NCI-H1417 (cell line): Measurements from ENCODE around the gene TGFBR3.

Experiments
- DNase-seq, 3 experiments: peaks; one replicate each; lab custom pipeline; 2025; lab: John Stamatoyannopoulos, UW

Gene TGFBR3

DNA sequence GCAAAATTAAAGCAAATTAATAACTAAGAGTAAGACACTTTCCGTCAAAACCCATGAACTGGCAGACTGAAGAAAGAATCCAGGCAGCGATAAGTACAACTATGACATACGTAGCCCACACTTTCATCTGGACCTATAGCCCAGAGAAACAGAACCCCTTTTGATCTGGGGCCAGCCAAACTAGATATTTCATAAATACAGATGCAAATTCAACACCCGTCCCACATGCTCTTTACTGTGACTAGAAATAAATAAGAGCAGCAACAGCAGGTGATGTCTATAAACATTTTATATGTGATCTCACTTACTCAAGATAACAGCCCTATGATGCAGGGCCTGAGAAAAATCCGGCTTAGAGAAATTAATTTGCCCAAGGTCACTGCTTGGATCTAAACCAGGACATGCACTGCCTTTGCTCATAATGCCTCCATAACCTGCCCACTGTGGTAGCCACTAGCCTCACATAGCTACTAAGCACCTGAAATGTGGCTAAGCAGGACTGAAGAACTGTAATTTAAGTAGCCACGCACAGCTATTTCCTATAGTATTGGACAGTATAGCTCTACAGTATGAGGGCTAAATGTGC is 130.2 kb downstream of the TGFBR3 start:
- no peak for DNase-seq

DNA sequence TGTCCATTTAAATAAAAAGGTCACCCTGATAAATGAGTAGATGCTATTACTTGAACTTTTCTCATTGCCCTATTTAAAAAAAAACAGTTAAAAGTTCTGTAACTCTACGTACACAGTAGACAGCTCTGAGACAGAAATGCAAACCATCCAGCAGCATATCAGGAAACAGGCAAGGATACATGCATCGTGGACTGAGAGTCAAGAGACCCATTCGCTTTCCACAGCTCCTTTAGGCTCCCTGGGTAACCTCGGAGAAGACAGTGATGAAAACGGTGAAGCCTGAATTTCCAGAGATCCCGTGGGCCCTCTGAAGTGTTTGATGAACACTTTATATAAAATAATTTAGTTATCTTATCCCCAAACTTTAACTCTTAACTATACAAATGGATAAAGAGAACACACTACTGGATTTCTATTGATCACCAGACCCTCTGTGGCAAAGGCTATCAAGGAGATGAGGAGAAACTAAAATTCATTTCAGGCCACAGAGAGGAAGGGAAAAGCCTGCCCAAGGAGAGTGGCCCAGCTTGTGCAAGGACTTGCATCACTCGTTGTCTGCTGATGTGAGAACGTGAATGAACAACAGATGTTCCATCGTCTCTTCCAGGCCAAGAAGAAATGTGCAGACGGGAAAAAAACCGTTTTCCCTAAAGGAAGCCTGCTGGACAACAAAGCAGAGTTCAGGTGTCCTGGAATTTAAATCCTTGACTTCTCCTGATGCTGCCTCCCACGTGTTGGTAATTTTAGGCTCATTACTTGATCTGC is 131.0 kb downstream of the TGFBR3 start:
- no peak for DNase-seq

DNA sequence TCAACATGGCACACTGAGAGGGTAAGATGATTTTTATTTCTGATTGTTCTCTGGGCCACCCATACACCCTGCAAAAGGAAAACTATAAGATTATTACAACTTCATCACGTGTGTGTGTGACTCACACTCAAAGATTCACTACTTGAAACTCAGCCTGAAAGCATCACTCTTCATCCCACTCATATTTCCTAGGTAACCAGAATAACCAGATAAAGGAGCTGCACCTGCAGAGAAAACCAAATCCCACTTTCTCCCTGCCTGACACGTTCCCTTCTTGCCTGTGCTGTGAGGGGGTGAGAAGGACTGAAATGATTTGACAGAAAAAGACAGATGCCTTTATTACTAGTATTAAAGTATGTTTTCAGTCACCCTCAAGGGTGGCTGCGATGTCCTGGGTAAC is 131.6 kb downstream of the TGFBR3 start:
- DNase-seq = peak in 1 of 3 experiments; percentile 8

DNA sequence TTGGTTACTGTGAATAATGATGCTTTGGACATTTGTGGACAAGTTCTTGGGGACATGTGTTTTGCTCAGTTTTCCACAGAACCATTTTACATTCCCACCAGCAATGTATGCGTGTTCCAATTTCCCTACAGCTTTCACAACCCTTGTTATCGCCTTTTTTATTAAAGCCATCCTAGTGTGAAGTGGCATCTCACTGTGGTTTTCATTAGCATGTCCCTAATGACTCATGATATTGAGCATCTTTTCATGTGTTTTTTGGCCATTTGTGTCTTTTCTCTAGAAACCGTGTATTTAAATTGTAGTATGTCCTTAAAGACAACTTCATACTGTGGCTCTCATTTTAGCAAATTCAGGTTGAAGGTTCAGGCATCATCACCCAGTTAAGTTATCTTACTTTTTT is 132.1 kb downstream of the TGFBR3 start:
- no peak for DNase-seq

DNA sequence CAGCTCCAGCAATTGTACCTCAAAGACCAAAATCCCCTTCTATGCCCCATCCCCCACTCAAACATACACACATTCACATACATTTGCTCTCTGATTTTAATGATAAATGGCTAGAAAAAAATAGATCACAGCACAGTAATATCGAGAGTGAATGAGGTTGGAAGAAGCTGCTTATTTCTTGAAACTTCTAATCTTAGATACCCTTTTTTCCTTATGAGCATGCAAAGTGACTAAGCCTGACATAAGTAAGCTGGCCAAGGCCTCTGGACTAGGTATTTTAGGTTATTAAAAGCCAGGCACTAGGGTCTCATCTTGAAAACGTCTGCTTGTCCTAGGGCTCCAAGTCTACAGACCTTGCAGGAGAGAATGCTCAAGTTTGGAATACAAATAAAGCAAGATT is 133.6 kb downstream of the TGFBR3 start:
- DNase-seq = no peak

DNA sequence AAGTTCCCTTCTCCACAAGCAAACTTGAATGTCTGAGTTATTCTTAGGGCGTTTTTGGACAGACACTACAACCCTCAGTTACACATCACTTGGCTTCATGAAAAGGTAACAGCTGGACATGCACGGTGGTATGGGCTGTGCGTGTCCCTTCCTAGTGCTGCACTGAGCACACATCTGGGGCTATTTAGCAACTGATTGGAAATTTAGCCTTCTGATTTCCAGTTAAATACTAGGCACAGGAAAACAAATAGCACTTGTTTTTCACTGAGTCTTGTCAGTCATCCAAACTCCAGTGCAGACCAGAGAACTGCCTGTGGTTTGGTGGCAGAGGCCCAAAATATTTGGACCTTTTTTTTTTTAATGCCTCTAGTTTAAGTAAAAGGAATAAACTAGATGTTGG is 134.7 kb downstream of the TGFBR3 start:
- DNase-seq = no peak

DNA sequence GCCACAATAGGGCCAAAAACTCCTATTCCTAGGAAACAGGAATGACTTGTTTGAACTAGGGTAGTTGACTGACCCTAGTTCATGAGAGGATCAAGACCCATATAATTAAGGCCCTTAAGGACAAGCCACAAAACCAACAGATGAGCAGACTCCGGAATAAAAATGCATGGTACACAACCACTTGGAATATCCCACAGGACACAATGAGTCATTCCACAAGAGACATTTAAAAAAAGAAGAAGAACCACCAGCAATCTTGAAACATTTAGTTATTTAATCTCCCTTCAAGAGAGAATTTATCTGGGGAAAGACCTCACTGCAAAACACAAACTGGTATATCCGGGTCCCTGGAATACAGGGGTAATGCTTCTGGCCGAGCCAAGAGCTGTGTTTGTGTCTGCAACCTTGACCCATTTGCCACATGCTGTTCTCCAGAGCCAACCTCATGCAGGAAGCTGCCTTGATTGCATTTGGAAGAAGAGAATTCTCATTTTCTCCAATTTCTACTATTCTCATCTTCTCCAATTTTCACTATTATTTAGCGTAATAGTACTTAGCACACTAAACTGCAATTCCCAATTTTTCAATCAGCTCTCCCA is 135.5 kb downstream of the TGFBR3 start:
- no peak for DNase-seq

DNA sequence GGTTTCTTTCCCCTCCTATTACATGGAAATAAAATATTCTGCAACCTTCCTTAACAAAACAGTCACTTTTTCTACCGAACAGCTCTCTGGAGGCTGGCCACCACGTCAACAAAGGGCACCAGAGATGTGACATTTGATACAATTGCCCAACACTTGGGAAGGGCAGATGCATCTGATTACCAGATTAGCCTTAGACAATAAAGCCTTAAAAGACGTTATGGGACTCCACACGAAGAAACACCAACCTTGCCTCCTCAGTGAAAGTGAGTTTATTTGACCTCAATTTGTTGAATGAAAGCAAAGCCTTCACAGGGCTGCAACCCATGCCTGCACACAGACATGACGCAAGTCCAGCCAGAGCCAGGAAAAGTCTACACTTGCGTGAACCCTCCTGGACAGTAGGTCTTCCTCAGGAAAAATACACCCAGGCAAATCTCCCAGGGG is 136.1 kb downstream of the TGFBR3 start:
- DNase-seq = no peak

DNA sequence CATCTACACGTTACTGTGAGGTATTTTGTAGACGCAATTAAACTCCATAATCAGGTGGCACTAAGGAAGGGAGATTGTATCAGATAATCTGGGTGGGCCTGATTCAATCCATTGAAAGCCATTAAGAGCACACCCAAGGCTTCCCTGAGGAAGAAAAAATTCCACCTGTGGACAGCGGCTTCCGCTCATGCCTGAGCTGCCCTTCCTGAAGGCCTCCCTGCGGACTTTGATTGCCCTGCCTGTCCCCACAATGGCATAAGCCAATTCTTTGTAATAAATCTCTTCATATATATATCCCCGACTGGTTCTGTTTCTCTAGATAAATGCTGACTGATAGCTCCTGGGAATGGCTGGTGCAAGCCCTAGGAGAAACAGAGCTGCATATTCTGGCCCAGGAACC is 138.3 kb downstream of the TGFBR3 start:
- no peak for DNase-seq

DNA sequence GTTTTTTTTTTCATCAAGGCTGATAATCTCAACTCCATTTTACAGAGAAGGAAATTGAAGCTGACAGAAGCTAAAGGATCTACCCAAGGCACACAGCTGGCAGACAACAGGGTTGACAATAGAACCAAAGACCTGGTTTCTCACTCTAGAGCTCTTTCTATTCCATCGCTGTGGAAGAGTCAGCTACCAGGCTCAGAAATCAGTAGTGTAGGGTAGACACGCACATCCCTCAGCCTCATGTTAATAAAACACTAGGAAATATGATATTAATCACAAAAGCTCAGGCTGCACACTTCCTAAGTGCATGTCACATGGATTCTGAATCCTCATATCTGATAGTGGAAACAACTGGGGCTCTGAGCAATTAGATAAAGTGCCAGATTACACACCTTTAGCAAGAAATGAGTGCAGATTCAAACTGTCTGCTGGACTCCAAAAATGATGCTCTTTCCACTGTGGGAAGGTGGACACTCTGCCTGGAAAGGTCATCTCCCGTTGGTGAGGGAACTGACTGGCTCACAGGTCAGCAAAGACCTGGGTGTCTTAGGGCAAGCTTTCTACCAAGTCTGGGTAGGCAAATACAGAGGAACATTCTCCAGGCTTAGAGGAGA is 139.1 kb downstream of the TGFBR3 start:
- DNase-seq = no peak

DNA sequence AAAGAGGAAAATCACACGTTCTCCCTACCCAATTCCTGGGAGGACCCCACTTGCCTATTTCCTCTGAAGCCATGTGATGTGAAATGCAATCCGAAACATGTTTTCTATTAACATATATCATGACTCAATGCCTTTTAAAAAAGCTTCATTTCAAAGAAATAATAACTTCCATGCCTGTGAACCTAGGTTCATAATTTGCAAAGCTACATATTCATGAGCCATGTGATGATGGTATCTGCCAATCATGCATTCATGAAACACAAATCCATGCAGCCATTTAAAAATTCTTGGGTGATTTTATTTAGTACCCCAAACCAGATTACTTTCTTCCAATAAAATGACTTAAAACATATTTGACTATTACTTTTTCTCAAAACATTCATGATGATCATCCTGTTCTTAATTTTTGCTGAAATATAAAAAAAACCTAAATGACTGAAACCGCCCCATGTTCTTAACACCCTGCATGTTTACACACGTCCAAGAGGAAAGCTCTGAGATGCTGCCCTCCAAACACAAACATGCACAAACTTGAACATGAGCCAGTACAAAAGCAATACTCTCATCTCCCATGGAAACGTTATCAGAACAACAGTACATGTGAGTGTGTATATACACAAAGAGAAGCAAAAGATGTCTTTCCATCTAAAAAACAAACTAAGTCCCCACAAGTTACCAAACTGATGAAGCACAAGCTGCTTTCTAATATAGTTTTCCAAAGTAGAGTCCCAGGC is 140.1 kb downstream of the TGFBR3 start:
- no peak for DNase-seq

DNA sequence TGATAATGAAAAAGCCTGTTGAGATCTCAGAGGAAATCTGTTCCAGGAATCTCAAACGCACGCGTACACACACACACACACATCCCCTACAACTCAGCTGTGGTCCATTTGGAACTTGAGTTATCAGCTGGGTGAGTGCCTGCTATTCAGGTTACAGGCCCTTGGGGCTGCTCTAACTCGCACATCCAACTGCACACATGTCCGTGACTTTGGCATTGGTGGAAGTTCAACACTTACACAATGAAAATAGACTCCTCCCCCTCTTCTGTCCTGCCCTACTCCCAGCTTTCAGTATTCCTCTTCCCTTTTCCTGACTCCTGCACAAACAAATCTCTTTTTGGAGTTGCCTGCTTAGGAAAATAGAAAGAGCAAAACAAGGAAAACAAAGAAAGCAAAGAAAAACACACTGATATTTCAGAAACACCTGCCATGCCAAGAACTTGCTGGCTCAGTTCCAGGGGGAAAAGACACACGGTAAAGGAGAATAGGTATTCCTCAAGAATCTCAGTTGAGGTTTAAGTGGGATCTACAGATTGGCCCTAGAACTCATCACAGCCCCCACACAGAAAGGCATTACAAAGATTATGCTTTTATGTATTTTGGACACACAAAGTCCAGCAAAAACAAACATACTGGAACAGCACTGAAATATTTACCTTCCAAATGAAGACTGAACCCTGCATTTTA is 140.9 kb downstream of the TGFBR3 start:
- peak in 1 of 3 experiments; percentile 54 for DNase-seq

DNA sequence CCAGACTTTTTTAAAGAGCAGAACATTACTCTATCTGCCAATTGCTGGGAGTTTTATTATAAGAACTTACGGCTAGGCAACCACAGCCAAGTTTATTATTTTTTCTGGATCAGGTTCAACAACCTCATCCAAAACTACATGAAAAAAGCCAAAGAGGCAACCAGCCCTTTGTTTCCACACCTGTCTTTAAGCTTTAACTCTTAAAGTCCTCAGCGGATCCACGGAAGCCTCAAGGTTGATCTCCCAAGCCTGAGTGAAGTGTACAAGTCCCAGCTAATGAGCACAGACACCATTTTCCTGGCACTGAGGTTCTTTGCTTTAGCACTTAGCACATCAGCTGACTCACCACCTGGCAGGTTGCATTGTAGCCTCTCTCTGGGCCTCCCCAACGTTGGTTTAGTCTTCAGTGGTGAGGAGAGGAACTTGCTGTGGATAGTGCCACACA is 143.1 kb downstream of the TGFBR3 start:
- DNase-seq = no peak

DNA sequence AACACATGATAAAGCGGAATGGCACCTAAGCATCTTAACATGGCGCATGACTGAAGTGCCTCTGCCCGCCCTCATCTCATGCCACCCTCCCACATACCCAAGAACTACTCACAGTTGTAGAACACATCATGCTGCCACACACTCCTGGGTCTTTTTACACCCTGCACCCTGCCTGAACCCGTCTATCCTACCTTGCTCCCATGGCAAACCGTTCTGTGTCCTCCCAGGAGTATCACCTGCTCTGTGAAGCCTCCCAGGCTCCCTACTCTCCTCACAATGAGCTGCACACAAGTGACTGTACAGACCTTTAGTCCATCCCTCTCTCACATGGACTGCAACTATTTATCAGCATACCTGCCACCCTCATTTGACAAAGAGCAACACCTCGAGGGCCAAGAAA is 144.0 kb downstream of the TGFBR3 start:
- DNase-seq = no peak

DNA sequence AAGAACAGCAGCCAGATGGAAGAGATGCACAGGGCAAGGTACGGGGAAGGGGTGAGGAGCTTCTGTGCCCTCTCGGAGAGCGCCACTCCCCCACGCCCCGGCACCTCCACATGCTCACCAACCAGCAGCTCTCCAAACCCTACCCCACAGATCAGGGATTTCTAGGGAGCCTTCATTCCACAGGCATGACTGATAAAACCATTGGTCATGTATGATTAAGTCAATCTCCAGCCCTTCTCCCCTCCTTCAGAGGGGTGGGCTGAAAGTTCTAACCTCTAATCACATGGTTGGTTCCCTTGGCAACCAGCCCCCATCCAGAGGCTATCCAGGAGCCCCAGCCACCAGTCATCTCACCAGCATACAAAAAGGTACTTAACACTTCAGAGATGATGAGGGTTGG is 144.7 kb downstream of the TGFBR3 start:
- DNase-seq = no peak

DNA sequence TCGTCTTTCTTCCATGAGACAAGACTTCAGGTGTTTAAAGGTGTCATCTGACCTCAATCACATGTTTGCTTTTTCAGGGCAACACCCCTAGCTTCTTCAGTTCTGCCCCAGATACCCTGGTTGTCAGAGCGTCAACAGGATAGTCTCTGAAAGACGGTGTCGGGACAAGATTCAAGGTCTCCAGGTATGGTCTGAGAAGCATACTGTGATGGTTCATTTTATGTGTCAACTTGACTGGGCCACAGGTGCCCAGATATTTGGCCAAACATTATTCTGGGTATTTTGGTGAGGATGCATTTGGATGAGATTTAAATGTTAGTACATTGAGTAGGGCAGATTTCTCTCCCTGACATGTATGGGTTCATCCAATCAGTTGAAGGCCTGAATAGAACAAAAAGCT is 148.3 kb downstream of the TGFBR3 start:
- no peak for DNase-seq

DNA sequence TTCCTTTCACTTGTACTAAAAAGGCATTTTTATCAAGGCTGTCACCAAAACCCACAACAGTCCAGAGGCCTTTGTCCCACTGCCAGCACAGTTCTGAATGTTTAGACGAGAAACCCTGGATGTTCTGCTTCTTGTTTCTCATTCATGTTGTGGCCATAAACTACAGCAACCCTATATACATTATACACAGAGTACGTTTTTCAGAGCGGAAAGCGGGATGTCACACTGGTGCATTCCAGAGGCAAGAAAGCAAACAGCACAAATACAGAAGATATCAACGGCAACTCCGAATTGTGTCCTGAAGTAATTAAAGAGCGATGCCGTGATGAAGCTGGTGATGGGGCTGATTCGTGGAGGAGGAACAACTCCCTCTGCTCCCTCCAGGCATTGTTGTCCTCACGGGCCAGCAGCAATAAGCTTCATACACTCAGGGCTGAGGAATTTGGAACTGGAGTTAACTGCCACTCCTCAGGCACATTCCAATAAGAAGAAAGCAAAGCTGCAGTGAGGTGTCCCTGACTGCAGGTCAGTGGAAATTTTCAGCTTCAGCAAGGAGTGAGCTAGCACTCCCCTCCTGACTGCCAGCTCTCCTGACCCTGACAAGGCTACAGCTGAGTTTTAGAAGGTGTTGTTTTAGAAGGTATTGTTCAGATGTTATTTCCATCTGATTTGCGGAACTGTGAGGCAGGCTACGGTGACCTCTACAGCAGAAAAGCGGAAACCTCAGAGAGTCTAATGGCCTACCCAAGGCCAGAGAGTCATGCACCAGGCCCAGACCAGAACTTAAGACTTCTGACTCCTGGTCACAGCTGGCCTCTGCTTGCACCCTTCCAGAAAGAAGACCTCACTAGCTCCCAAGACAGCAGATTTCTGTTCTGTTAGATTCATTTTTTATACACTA is 149.0 kb downstream of the TGFBR3 start:
- no peak for DNase-seq

DNA sequence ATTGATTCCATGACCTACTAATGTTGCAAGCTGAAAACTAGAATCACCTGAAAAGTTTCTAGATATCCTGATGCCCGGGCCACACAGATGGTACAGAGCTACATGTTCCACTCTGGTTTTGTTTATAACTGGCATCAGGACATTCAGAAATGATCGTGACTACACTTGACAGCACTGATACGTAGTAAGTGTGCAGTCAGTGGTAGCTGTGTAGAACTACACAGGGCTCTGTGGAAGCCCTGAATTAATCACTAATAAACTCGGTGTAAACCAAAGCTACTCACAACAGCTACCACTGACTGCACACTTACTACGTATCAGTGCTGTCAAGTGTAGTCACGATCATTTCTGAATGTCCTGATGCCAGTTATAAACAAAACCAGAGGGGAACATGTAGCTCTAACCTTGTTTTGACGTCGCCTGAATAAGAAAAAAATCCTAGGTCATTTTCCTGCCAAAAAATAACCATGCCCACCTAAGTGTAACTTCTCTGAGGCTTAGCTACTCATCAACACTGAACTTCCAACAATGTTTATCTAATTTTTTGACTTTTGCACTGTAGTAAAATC is 149.7 kb downstream of the TGFBR3 start:
- no peak for DNase-seq

DNA sequence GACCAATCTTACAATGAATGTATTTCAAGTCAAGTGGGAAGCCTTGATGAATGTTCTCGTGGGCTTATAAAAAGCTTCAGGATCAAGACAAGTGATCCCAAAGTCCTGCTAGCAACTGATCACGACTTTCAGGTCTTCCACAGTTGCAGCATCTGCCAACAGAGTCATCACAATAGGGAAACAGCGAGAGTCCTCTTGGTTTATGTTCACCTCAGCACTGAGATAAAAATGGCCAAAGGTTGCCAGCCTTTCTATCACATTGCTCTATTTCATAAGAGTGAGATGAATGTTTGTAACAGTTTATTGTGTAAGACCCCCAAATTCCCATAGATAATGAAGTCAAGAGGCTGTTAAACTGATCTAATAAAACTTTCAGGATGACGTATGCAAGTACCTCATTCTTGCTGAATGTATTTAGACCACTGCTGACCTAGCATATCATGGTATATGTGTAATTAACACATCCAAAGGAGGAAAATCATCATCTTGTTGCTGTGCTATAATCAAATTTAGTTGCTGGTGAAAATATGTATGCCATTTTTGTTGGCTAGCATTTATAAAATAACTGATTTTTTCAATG is 150.6 kb downstream of the TGFBR3 start:
- no peak for DNase-seq

DNA sequence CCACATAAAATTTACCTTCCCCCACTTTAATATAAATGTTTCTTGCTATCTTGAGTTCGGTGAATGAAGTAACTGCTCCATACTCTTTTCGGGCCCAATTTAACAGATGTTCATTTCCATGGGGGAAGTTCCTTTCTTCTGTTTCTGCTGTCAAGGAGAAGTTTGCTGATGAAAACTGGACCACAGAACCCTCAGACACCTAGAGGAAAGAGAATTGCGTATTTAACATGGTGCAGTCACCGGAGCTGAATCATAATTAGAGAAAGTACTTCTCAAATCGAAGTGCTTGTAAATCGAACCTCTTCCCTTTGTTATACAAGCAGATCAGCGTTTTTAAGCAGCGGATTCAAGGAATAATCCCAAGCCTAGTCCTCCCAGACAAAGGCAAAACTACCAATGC is 151.2 kb downstream of the TGFBR3 start:
- DNase-seq = no peak
